MG63 (cell line): Measurements from ENCODE around the gene SYT13. TPM values are rescaled to one million over a fixed set of nuclear protein-coding genes. Genes with fewer than 3 reads are reported as not detected.

ENCODE experiments used
- DNase-seq: peaks from one replicate; pipeline ENCODE4 v3.0.0-alpha.2; 2020
- H3K27me3 ChIP-seq: fragments of 250-450 bp; sonication (Bioruptor Pico); 2 replicates; pipeline ENCODE4 v1.5.1; 2020; ENCODE audit warnings: mild to moderate bottlenecking, moderate library complexity
- H3K36me3 ChIP-seq: fragments of 250-450 bp; sonication (Bioruptor Pico); 2 replicates; pipeline ENCODE4 v1.5.1; 2020; ENCODE audit warnings: mild to moderate bottlenecking, moderate library complexity
- H3K4me3 ChIP-seq: fragments of 250-450 bp; sonication (Bioruptor Pico); 2 replicates; pipeline ENCODE4 v1.5.1; 2020; ENCODE audit warnings: mild to moderate bottlenecking, moderate library complexity
- H3K9me3 ChIP-seq: fragments of 250-450 bp; sonication (Bioruptor Pico); 2 replicates; pipeline ENCODE4 v1.5.1; 2020; ENCODE audit warnings: mild to moderate bottlenecking, moderate library complexity
- total RNA-seq: library from RNA; depleted of rRNA; stranded (reverse); fragments of >200 nt; shearing (Covaris generic); gene quantifications from 2 replicates; pipeline ENCODE4 v1.2.3, GENCODE V29; 2014; ENCODE audit warnings: low replicate concordance

The SYT13 gene
- total RNA-seq, 1 experiment from 2014 or later = not detected

GRCh38 chr11:45290586-45290985 is 4.4 kb upstream of the SYT13 start:
- peaks cover 20% of the 10 kb centered on the region for H3K27me3 ChIP-seq
- H3K4me3 ChIP-seq = no peak overlapping the region
- peaks cover 9% of the 10 kb centered on the region for H3K9me3 ChIP-seq
- DNase-seq = no peak
- no peaks in the 10 kb centered on the region for H3K36me3 ChIP-seq

GRCh38 chr11:45289369-45289768 is 3.2 kb upstream of the SYT13 start:
- Histone ChIP-seq H3K27me3 (peaks cover 27% of the 10 kb centered on the region), H3K9me3 (peaks cover 9% of the 10 kb centered on the region), H3K4me3 (no peak overlapping the region), H3K36me3 (no peaks in the 10 kb centered on the region)
- DNase-seq = peak; percentile 43

- Histone ChIP-seq H3K4me3 (no peak overlapping the region), H3K27me3 (peaks cover 26% of the 10 kb centered on the region), H3K9me3 (peaks cover 9% of the 10 kb centered on the region), H3K36me3 (no peaks in the 10 kb centered on the region)
- no peak for DNase-seq
Measured at GRCh38 chr11:45288339-45288738, 2.2 kb upstream of the SYT13 start.

GRCh38 chr11:45287316-45287903 is 1.3 kb upstream of the SYT13 start:
- DNase-seq = no peak
- Histone ChIP-seq H3K36me3 (no peaks in the 10 kb centered on the region), H3K9me3 (peaks cover 9% of the 10 kb centered on the region), H3K27me3 (peaks cover 22% of the 10 kb centered on the region), H3K4me3 (no peak overlapping the region)

GRCh38 chr11:45285250-45285828 is 802 bp downstream of the SYT13 start:
- no peak for DNase-seq
- no peaks in the 10 kb centered on the region for H3K36me3 ChIP-seq
- no peak overlapping the region for H3K4me3 ChIP-seq
- peaks cover 9% of the 10 kb centered on the region for H3K9me3 ChIP-seq
- H3K27me3 ChIP-seq = peaks cover 20% of the 10 kb centered on the region

GRCh38 chr11:45282081-45282480 is 4.1 kb downstream of the SYT13 start:
- no peak overlapping the region for H3K4me3 ChIP-seq
- H3K9me3 ChIP-seq = peaks cover 11% of the 10 kb centered on the region
- DNase-seq = no peak
- H3K36me3 ChIP-seq = no peaks in the 10 kb centered on the region
- peaks cover 28% of the 10 kb centered on the region for H3K27me3 ChIP-seq

GRCh38 chr11:45280449-45280848 is 5.7 kb downstream of the SYT13 start:
- Histone ChIP-seq H3K9me3 (peaks cover 11% of the 10 kb centered on the region), H3K27me3 (peaks cover 18% of the 10 kb centered on the region), H3K4me3 (no peak overlapping the region), H3K36me3 (no peaks in the 10 kb centered on the region)
- DNase-seq = no peak

- no peaks in the 10 kb centered on the region for H3K36me3 ChIP-seq
- no peak for DNase-seq
- H3K27me3 ChIP-seq = peaks cover 17% of the 10 kb centered on the region
- no peak overlapping the region for H3K4me3 ChIP-seq
- peaks cover 11% of the 10 kb centered on the region for H3K9me3 ChIP-seq
Measured at GRCh38 chr11:45279645-45280044, 6.5 kb downstream of the SYT13 start.

- no peak for DNase-seq
- no peaks in the 10 kb centered on the region for H3K36me3 ChIP-seq
- peaks cover 11% of the 10 kb centered on the region for H3K9me3 ChIP-seq
- no peak overlapping the region for H3K4me3 ChIP-seq
- peaks cover 23% of the 10 kb centered on the region for H3K27me3 ChIP-seq
Measured at GRCh38 chr11:45278714-45279113, 7.4 kb downstream of the SYT13 start.

GRCh38 chr11:45275828-45276227 is 10.3 kb downstream of the SYT13 start:
- peaks cover 30% of the 10 kb centered on the region for H3K27me3 ChIP-seq
- peaks cover 11% of the 10 kb centered on the region for H3K9me3 ChIP-seq
- H3K36me3 ChIP-seq = no peaks in the 10 kb centered on the region
- H3K4me3 ChIP-seq = no peak overlapping the region
- DNase-seq = no peak

GRCh38 chr11:45274206-45274605 is 11.9 kb downstream of the SYT13 start:
- Histone ChIP-seq H3K9me3 (peaks cover 3% of the 10 kb centered on the region), H3K4me3 (no peak overlapping the region), H3K36me3 (no peaks in the 10 kb centered on the region), H3K27me3 (peaks cover 38% of the 10 kb centered on the region)
- no peak for DNase-seq

- no peak overlapping the region for H3K4me3 ChIP-seq
- H3K9me3 ChIP-seq = no peaks in the 10 kb centered on the region
- peaks cover 38% of the 10 kb centered on the region for H3K27me3 ChIP-seq
- H3K36me3 ChIP-seq = no peaks in the 10 kb centered on the region
- no peak for DNase-seq
Measured at GRCh38 chr11:45273509-45273908, 12.6 kb downstream of the SYT13 start.

GRCh38 chr11:45272701-45273100 is 13.4 kb downstream of the SYT13 start:
- Histone ChIP-seq H3K9me3 (no peaks in the 10 kb centered on the region), H3K36me3 (no peaks in the 10 kb centered on the region), H3K4me3 (no peak overlapping the region), H3K27me3 (peaks cover 34% of the 10 kb centered on the region)
- no peak for DNase-seq

- H3K9me3 ChIP-seq = no peaks in the 10 kb centered on the region
- peaks cover 29% of the 10 kb centered on the region for H3K27me3 ChIP-seq
- DNase-seq = no peak
- no peaks in the 10 kb centered on the region for H3K36me3 ChIP-seq
- no peak overlapping the region for H3K4me3 ChIP-seq
Measured at GRCh38 chr11:45270946-45271716, 15.0 kb downstream of the SYT13 start.

GRCh38 chr11:45269678-45270077 is 16.5 kb downstream of the SYT13 start:
- peaks cover under 1% of the 10 kb centered on the region; the same call in 1 of the 2 replicates for H3K9me3 ChIP-seq
- no peaks in the 10 kb centered on the region for H3K36me3 ChIP-seq
- no peak for DNase-seq
- H3K4me3 ChIP-seq = no peak overlapping the region
- peaks cover 21% of the 10 kb centered on the region for H3K27me3 ChIP-seq

- Histone ChIP-seq H3K4me3 (no peak overlapping the region), H3K9me3 (peaks cover 7% of the 10 kb centered on the region), H3K36me3 (no peaks in the 10 kb centered on the region), H3K27me3 (peaks cover 12% of the 10 kb centered on the region; the same call in 1 of the 2 replicates)
- DNase-seq = peak; percentile 71
Measured at GRCh38 chr11:45267652-45268299, 18.4 kb downstream of the SYT13 start.

GRCh38 chr11:45267052-45267451 is 19.1 kb downstream of the SYT13 start:
- no peaks in the 10 kb centered on the region for H3K36me3 ChIP-seq
- no peak for DNase-seq
- peaks cover 7% of the 10 kb centered on the region for H3K9me3 ChIP-seq
- peaks cover 12% of the 10 kb centered on the region; the same call in 1 of the 2 replicates for H3K27me3 ChIP-seq
- H3K4me3 ChIP-seq = no peak overlapping the region
